Hepatic stellate cell (primary cell): ENCODE data around the gene STAB2.
"Not testable (repeated sequence)": the region's sequence is repeated elsewhere in the genome, so short reads cannot be mapped to it uniquely, and the experiment has no call there.

Experiments used
- DNase-seq: peaks from one replicate; pipeline ENCODE4 v3.0.0; 2011; ENCODE audit warnings: low spot score

The STAB2 gene

DNA sequence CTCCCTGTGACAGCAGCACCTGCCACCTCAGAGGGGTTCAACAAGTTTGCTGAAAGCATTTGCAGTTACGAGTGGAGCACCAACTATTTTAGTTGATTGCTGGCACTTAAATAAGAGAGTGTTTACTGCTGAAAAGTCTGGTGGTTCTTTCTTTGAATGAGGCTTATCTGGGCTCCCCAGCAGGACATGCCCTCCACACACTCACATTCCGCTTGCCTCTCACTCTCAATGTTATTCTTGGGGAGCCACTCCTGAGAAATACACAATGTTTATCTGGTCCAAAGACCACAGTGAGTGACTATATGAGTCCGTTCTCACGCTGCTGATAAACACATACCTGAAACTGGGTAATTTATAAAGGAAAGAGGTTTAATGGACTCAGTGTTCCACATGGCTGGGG, 222.1 kb downstream of the STAB2 start:
- DNase-seq = no peak

DNA sequence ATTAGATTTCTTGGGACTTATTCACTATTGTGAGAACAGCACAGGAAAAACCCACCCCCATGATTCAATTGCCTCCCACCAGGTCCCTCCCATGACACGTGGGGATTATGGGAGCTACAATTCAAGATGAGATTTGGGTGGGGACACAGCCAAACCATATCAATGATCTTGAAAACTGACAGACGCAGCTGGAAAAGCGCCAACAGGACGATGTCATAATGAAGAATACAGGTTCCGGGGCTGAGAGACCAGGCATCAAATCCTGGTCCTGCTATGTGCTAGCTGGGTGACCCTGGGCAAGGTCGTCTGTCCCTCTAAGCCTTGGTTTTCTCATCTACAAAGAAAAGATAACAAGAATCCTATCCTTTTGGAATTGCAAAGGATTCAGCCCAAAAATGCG, 222.6 kb downstream of the STAB2 start:
- DNase-seq = not testable (repeated sequence)

DNA sequence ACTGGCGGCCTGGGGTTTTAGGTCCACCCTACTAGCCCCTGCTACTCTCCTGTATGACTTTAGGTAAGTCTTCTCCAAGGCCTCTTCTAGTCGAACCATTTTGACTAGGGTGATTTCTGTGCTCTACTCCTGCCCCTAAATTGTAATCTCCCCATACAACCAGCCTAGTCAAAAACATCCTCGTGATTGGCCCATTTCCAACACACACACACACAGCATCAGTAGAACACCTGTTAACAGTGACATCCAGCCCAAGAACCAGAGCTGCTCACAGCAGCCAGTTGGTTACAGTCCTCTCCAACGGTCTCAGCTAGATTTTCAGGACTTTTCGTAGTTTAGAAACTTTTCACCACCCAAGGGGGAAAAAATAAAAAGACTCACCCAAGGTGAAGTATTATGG, 223.0 kb downstream of the STAB2 start:
- no peak for DNase-seq

DNA sequence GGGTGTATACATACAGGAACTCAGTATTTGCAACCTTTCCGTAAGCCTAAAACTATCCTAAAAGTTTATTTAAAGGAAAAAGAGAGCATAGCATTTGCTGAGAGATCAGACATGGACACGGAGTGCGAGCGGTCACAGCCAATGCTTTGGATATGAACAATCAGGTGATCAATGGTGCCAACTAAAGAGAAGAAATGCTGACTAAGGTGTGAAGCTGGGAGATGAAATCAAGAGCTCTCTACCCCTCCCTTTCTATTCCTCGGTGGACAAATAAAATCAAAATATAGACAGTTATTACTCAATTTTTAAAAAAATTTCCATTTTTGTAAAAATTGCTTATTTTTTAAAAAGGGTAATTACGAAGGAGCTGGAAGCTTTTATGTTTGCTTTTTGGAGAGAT, 224.7 kb downstream of the STAB2 start:
- no peak for DNase-seq

DNA sequence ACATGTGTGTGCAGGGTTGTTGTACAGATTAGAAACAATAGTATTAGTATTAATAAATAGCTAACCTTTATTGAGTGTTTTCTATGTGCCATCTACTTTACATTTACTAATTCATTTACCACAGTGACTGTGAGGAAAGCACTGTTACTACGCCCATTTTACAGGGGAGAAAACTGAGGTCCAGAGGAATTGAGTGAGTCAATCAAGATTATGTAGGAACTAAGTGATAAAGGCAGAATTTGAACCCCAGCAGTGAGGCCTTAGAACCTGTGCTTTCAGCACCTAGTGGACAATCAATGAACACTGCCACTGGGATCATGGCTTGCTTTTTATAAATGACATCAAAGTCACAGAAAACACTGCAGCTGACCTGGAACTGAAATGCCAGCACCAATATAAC, 225.7 kb downstream of the STAB2 start:
- no peak for DNase-seq

DNA sequence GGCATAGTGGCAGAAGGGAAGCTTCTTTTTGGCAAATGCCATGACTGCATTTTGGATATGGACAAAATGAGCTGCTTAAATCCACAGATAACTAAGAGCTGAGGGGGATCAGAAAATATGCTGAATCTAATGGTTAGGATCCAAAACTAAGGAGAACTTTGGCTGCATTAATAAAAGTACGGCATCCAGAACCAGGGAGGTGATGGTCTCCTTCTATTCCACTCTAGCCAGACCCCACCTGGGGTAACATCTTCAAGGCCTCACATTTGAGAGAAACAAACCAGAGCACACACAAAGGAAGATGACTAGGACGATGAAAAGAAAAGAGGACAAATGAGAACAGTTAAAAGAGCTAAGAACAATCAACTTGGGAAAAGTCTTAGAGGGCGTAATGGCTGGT, 226.4 kb downstream of the STAB2 start:
- DNase-seq = no peak

DNA sequence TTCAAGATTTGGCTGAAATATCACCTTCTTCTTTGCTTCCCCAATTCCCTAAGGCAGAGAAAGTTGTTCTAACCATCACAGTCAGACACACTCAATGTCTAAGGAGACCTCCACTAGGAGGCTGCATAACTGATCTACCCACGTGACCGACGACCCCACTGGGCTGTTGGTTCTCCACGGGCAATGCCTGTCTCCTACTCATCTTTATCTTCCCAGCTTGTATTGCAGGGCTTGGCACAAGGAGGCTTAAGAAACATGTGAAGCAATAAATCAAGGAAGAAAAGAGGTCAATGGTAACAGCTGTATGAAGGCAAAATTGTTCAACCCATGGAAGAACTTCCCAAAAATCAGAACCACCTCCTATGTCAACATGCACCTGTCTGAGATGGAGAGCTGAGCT, 226.9 kb downstream of the STAB2 start:
- DNase-seq = no peak

DNA sequence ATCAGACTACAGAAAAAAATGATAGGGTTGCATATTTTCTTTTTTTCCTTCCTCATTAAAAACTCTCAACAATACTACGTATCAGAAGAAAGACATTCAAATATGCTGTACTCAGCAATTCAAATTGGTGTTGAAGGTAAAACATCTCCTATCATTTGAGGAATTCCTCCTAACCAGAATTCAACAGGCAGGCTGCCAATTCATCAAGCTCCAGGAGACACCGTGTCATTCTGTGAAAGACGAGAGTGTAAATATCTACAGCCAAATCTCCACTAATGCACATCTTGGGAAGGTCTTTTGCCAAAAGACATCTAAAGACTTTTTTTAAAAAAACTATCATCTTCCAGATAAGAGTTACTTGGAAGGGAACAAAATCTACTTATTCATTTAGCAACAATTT, 227.4 kb downstream of the STAB2 start:
- DNase-seq = no peak
